Middle frontal gyrus (tissue), 1 donor: Measurements from ENCODE around the gene MAGED1.
"Not testable (repeated sequence)": the region's sequence is repeated elsewhere in the genome, so short reads cannot be mapped to it uniquely, and the experiment has no call there.

Experiments used
- DNase-seq: peaks from one replicate; pipeline ENCODE4 v3.0.0-alpha.2; 2015; ENCODE audit warnings: low spot score; ENCODE audit errors: extremely low spot score

The MAGED1 gene

DNA sequence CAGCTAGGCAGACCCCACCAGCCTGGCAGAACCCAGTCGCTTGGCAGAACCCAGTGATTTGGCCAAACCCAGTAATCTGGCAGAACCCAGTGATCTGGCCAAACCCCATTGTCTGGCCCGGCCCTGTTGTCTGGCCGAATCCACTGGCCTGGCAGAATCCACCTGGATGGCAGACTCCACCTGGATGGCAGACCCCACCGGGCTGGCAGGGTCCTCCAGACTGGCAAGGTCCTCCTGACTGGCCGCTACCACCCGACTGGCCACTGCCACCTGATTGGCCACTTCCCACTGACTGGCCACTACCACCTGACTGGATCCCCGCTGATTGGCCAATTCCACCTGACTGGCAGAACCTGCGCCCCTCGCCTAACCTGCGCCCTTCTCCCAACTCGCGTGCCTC lies 3.2 kb downstream of the MAGED1 start:
- no peak for DNase-seq

DNA sequence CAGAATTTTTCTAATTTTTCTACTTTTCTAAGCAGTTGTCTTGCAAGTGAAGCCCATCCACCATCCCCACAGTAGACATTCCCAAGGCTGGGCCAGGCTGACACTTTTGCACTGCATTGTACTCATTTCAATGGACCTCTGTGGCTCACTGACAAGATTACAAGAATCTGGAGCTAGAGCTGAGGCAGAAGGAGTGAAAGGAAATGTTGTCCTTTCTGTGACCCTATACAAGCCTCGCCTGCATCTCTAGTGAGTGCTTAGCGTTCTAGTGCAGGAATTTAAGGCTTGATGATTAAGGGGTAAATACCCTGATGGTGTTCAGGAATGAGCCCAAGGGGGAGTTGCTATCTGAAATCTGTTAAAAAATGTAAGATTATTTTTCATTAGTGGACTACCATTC lies 6.3 kb downstream of the MAGED1 start:
- no peak for DNase-seq

DNA sequence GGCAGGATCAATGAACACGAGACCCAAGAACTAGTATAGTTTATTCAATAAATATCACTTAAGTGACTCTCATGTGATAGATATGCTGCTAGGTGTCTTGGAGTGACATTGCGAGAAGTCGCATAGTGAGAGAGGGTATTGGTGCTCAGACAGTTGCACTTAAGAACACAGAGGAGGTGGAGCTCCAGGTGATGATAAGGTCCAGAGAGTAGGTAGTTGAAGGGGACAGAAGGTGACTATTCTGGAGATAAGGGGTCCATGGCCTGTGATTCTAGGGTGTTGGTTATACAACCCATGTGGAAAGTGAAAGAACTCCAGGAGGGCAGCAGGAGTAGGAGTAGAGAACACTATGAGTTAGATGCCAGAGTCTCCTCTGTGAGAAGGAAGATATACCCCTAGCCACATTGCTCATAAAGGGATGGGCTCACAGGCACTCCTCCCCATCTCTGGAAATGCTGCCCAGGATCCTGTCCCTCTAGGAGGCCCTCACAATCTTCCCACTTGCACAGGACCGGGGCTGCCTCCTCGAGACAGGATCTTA lies 9.2 kb downstream of the MAGED1 start:
- DNase-seq = no peak

DNA sequence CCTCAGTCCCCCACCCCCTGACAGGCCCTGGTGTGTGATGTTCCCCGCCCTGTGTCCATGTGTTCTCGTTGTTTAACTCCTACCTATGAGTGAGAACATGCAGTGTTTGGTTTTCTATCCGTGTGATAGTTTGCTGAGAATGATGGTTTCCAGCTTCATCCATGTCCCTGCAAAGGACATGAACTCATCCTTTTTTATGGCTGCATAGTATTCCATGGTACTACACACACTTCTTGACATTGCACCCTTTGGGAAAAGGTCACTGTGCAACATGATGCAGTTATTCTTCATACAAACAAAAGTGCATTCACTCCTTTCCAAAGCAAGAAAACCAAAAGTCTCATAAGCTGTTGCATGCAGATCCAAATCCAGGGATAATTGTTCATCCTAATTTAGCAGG lies 11.7 kb downstream of the MAGED1 start:
- not testable (repeated sequence) for DNase-seq

GRCh38 chrX:51905711-51906110 lies 12.3 kb downstream of the MAGED1 start:
- no peak for DNase-seq

GRCh38 chrX:51917604-51918003 lies 24.2 kb downstream of the MAGED1 start:
- no peak for DNase-seq

DNA sequence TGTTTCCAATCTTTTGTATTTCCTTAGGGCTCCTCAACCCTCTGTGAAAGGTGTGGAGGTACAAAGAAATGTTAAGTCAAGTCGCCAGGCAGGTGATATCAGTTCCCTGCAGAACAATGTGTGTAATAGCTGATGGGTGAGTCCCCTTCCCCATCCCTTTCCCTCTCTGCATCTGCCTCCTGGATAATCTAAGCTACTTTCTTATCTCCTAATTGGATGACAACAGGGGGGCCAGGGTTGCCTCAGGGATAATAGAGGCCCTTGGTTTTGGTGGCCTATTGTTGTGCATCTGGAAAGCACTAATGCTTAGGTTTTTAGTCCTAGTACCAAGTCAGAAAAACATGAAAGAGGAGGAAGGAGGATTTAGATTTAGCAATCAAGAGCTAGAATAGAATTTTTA lies 29.1 kb downstream of the MAGED1 start:
- no peak for DNase-seq

GRCh38 chrX:51931566-51932150 lies 38.2 kb downstream of the MAGED1 start:
- DNase-seq = no peak
